ENCODE measurements around the gene AFMID. TPM values are rescaled to one million over a fixed set of nuclear protein-coding genes. Genes with fewer than 3 reads are reported as not detected.

AFMID gene
- total RNA-seq, 1 experiment from 2014 or later, result 59.3 TPM

- CTCF ChIA-PET, result no interaction called here
- H3K27ac ChIP-seq (ENCODE audit: low read length), result peak overlapping the region; percentile 76
- TF ChIP-seq POLR2AphosphoS5 (IDR thresholded peaks at IDR 0.05; ENCODE audit: low read depth, low read length) (peak; percentile 33; the same call in 1 of the 2 replicates), REST (IDR thresholded peaks at IDR 0.05; ENCODE audit: insufficient read depth in 1 of 2, low read depth in 2 of 2, low read length in 1 of 2) (no peak), CTCF (IDR thresholded peaks at IDR 0.05) (no peak), SIN3A (IDR thresholded peaks at IDR 0.05; ENCODE audit: borderline replicate concordance, insufficient read depth, low read depth, low read length) (no peak)
- no peak for DNase-seq (ENCODE audit: low read depth, low spot score)
- in situ Hi-C loops (cut with HindIII; ENCODE audit: low pct_unique_long_range_greater_than_20kb, low sequenced_read_pairs) (no loop called here), intact Hi-C loops (cut with micrococcal nuclease; ENCODE audit: unreplicated experiment) (no loop called here)
- no peaks in the 10 kb centered on the region for H3K27me3 ChIP-seq (ENCODE audit: control insufficient read depth, insufficient read depth, low read length)
- no peaks in the 10 kb centered on the region for H3K36me3 ChIP-seq (ENCODE audit: control insufficient read depth, insufficient read depth, low read length)
- H3K9me3 ChIP-seq (ENCODE audit: control insufficient read depth, insufficient read depth, low read depth, low read length), result no peaks in the 10 kb centered on the region
- H3K4me3 ChIP-seq (ENCODE audit: low read depth in 2 of 2, low read length in 2 of 2), result no peak overlapping the region
- no TSS peak for BruUV-seq (replicated peaks)
- POLR2A ChIA-PET, result interaction anchor here (0.5 to 1.1 kb wide), 3 partner anchors 20 to 1019 kb away, joined by 3 to 8 read pairs (median 3); no protein-coding TSS in a partner anchor
- ATAC-seq, result peak; percentile 12; the same call in 1 of the 2 replicates
- H3K4me1 ChIP-seq (ENCODE audit: control insufficient read depth, insufficient read depth, low read length), result peaks cover 39% of the 10 kb centered on the region
These were observed 42.9 kb upstream of the AFMID start for GRCh38 chr17:78144147-78144719.

GRCh38 chr17:78144736-78145641, 42.2 kb upstream of the AFMID start:
- TF ChIP-seq TCF7L2 (IDR thresholded peaks at IDR 0.05; ENCODE audit: low read depth, low read length) (no peak), CTCF (IDR thresholded peaks at IDR 0.05) (no peak), POLR2AphosphoS5 (IDR thresholded peaks at IDR 0.05; ENCODE audit: low read depth, low read length) (no peak), SIN3A (IDR thresholded peaks at IDR 0.05; ENCODE audit: borderline replicate concordance, insufficient read depth, low read depth, low read length) (no peak), REST (IDR thresholded peaks at IDR 0.05; ENCODE audit: insufficient read depth in 1 of 2, low read depth in 2 of 2, low read length in 1 of 2) (no peak)
- in situ Hi-C loops (cut with HindIII; ENCODE audit: low pct_unique_long_range_greater_than_20kb, low sequenced_read_pairs), result no loop called here
- Histone ChIP-seq H3K27me3 (ENCODE audit: control insufficient read depth, insufficient read depth, low read length) (no peaks in the 10 kb centered on the region), H3K27ac (ENCODE audit: low read length) (peak overlapping the region; percentile 9), H3K4me1 (ENCODE audit: control insufficient read depth, insufficient read depth, low read length) (peaks cover 39% of the 10 kb centered on the region), H3K4me3 (ENCODE audit: low read depth in 2 of 2, low read length in 2 of 2) (no peak overlapping the region), H3K9me3 (ENCODE audit: control insufficient read depth, insufficient read depth, low read depth, low read length) (no peaks in the 10 kb centered on the region), H3K36me3 (ENCODE audit: control insufficient read depth, insufficient read depth, low read length) (no peaks in the 10 kb centered on the region)
- ChIA-PET POLR2A (interaction anchor here (0.6 to 1.1 kb wide), 2 partner anchors 19 to 1020 kb away, joined by 3 to 8 read pairs; no protein-coding TSS in a partner anchor), CTCF (interaction anchor here (0.8 kb wide), 1 partner anchor 30 kb away, joined by 3 read pairs; no protein-coding TSS in a partner anchor)
- intact Hi-C loops (cut with micrococcal nuclease; ENCODE audit: unreplicated experiment), result no loop called here
- BruUV-seq (replicated peaks), result no TSS peak
- peak; percentile 37; the same call in 1 of the 2 replicates for ATAC-seq
- DNase-seq (ENCODE audit: low read depth, low spot score), result no peak
